ENCODE results near the gene GAL3ST1.
"Not testable (repeated sequence)": the region's sequence is repeated elsewhere in the genome, so short reads cannot be mapped to it uniquely, and the experiment has no call there.

The GAL3ST1 gene

DNA sequence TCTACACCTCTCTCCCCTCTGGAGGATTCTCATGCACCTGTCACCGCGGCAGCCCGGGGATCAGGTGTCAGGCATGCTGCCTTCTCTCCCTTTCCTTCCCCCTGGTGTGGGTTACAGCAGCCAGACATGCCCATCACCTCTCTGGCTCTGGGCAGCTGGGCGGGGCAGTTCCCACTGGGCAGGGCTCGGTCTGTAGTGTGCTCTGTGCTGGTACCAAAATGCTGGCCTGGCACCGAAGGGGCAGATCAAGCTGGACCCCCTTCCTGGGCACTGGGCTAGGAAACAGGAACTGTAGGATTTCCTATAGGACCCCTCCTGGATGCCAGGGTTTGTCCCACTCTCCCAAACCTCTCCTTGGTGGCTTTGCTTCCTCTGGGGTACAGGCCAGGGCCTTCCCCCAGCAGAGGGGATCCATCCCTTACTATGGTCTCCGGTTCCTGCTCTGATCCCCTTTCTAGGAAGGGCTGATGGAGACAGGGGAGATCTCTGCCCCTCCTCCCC lies 821 bp downstream of the GAL3ST1 start:
- no peaks in the 10 kb centered on the region for H3K9me3 ChIP-seq (ENCODE audit: low read length)
- peaks cover 0 to 4% of the 10 kb centered on the region in 2 donors for H3K27me3 ChIP-seq (ENCODE audit: control insufficient read depth in 1 of 2, insufficient read depth in 2 of 2, low read length in 2 of 2)
- H3K9ac ChIP-seq (ENCODE audit: low read length) = no peak overlapping the region
- peaks cover 31% of the 10 kb centered on the region for H3K36me3 ChIP-seq (ENCODE audit: insufficient read depth, low read length)
- H3K4me1 ChIP-seq (ENCODE audit: insufficient read depth, low read length) = no peaks in the 10 kb centered on the region
- no peak overlapping the region for H3K27ac ChIP-seq (ENCODE audit: low read depth, low read length)
- no peak overlapping the region for H3K4me3 ChIP-seq (ENCODE audit: low read depth in 1 of 2, low read length in 2 of 2)

- Histone ChIP-seq H3K4me3 (ENCODE audit: low read depth in 1 of 2, low read length in 2 of 2) (no peak overlapping the region), H3K4me1 (ENCODE audit: insufficient read depth, low read length) (no peaks in the 10 kb centered on the region), H3K36me3 (ENCODE audit: insufficient read depth, low read length) (peaks cover 24% of the 10 kb centered on the region), H3K9ac (ENCODE audit: low read length) (no peak overlapping the region), H3K9me3 (ENCODE audit: low read length) (no peaks in the 10 kb centered on the region), H3K27me3 (ENCODE audit: control insufficient read depth in 1 of 2, insufficient read depth in 2 of 2, low read length in 2 of 2) (peaks cover 0 to 4% of the 10 kb centered on the region in 2 donors), H3K27ac (ENCODE audit: low read depth, low read length) (no peak overlapping the region)
Measured at GRCh38 chr22:30572840-30573593, 1.4 kb downstream of the GAL3ST1 start.

DNA sequence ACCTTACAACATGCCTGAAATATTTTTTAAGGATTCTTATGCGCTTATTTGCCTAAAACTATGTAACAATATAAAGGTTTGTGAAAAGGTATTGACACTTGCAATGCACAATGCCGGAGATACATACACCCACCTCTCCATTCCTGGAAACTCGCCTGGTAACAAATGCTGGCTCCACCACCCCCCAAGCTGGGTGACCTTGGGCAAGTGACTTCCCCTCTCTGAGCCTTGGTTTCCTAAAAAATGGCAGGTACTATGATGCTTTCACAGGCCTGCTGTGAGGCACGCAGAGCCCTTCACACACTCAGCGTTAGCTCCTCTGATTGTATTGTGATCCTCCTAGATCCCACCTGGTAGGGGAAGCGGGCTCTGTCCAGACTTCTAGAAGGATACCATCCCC lies 2.3 kb downstream of the GAL3ST1 start:
- H3K9me3 ChIP-seq (ENCODE audit: low read length) = no peaks in the 10 kb centered on the region
- H3K4me3 ChIP-seq (ENCODE audit: low read depth in 1 of 2, low read length in 2 of 2) = no peak overlapping the region
- H3K9ac ChIP-seq (ENCODE audit: low read length) = no peak overlapping the region
- H3K27ac ChIP-seq (ENCODE audit: low read depth, low read length) = no peak overlapping the region
- H3K27me3 ChIP-seq (ENCODE audit: control insufficient read depth in 1 of 2, insufficient read depth in 2 of 2, low read length in 2 of 2) = peaks cover 0 to 4% of the 10 kb centered on the region in 2 donors
- H3K36me3 ChIP-seq (ENCODE audit: insufficient read depth, low read length) = peaks cover 16% of the 10 kb centered on the region
- H3K4me1 ChIP-seq (ENCODE audit: insufficient read depth, low read length) = no peaks in the 10 kb centered on the region

DNA sequence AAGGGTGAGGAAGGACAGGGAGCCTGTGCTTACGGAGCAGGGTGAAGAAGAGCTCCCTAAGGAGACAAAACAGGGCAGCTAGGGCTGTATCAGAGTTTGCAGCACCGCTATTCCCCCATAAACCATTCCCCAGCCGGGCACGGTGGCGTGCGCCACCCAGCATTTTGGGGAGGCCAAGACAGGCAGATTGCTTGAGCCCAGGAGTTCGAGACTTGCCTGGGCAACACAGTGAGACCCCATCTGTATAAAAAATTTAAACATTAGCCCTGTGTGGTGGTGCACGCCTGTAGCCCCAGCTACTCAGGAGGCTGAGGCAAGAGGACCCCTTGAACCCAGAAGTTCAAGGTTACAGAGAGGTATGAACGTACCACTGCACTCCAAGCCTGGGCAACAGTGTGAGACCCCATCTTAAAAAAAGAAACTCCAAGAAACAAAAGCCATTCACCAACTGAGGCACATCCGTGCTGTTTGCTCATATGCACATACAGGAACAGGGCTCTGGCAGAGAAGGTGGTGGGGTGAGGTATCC lies 4.7 kb downstream of the GAL3ST1 start:
- Histone ChIP-seq H3K36me3 (ENCODE audit: insufficient read depth, low read length) (no peaks in the 10 kb centered on the region), H3K9me3 (ENCODE audit: low read length) (no peaks in the 10 kb centered on the region), H3K4me1 (ENCODE audit: insufficient read depth, low read length) (no peaks in the 10 kb centered on the region), H3K4me3 (ENCODE audit: low read depth in 1 of 2, low read length in 2 of 2) (no peak overlapping the region), H3K27me3 (ENCODE audit: control insufficient read depth in 1 of 2, insufficient read depth in 2 of 2, low read length in 2 of 2) (peaks cover 0 to 4% of the 10 kb centered on the region in 2 donors), H3K27ac (ENCODE audit: low read depth, low read length) (no peak overlapping the region), H3K9ac (ENCODE audit: low read length) (no peak overlapping the region)

DNA sequence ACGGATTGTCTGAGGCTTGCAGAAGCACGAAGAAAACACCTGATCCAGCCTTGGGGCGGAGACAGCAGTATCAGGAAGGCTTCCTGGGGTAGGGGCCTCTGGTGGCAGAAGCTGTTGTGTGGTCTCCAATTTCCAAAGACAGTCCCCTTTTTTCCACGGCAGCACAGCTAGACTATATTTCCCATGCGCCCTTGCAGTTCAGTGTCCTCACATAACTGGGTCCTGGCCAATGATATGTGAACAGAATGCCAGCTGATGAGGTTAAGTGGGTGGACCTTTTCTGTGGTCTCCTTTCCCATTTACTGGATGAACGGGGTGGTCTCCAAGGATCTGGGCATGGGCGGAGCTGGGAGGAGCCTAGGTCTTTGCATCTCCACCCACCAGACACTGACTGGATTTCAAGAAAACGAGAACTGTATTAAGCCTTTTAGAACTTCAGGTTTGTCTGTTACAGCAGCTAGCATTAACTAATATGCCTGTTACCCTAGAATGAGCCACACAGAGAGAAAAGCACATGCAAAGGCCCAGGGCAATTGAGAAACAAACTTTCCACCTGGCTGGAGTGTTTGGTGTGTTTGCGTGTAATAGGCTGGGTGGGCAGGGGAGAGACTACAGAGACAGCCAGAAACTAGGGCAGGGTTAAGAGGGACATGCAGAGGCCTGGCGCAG lies 6.2 kb downstream of the GAL3ST1 start:
- H3K36me3 ChIP-seq (ENCODE audit: insufficient read depth, low read length) = no peaks in the 10 kb centered on the region
- H3K9ac ChIP-seq (ENCODE audit: low read length) = no peak overlapping the region
- no peaks in the 10 kb centered on the region for H3K4me1 ChIP-seq (ENCODE audit: insufficient read depth, low read length)
- peaks cover 0 to 3% of the 10 kb centered on the region in 2 donors for H3K27me3 ChIP-seq (ENCODE audit: control insufficient read depth in 1 of 2, insufficient read depth in 2 of 2, low read length in 2 of 2)
- H3K27ac ChIP-seq (ENCODE audit: low read depth, low read length) = no peak overlapping the region
- no peak overlapping the region for H3K4me3 ChIP-seq (ENCODE audit: low read depth in 1 of 2, low read length in 2 of 2)
- H3K9me3 ChIP-seq (ENCODE audit: low read length) = no peaks in the 10 kb centered on the region

- H3K9ac ChIP-seq (ENCODE audit: low read length); H3K4me1 ChIP-seq (ENCODE audit: insufficient read depth, low read length); H3K36me3 ChIP-seq (ENCODE audit: insufficient read depth, low read length); H3K27me3 ChIP-seq (ENCODE audit: control insufficient read depth in 1 of 2, insufficient read depth in 2 of 2, low read length in 2 of 2); H3K9me3 ChIP-seq (ENCODE audit: low read length); H3K27ac ChIP-seq (ENCODE audit: low read depth, low read length); H3K4me3 ChIP-seq (ENCODE audit: low read depth in 1 of 2, low read length in 2 of 2): not testable (repeated sequence)
Measured at GRCh38 chr22:30567277-30567676, 7.2 kb downstream of the GAL3ST1 start.

- H3K9me3 ChIP-seq (ENCODE audit: low read length) = no peaks in the 10 kb centered on the region
- no peak overlapping the region for H3K4me3 ChIP-seq (ENCODE audit: low read depth in 1 of 2, low read length in 2 of 2)
- no peaks in the 10 kb centered on the region for H3K36me3 ChIP-seq (ENCODE audit: insufficient read depth, low read length)
- peaks cover 0 to 8% of the 10 kb centered on the region in 2 donors for H3K27me3 ChIP-seq (ENCODE audit: control insufficient read depth in 1 of 2, insufficient read depth in 2 of 2, low read length in 2 of 2)
- no peaks in the 10 kb centered on the region for H3K4me1 ChIP-seq (ENCODE audit: insufficient read depth, low read length)
- H3K27ac ChIP-seq (ENCODE audit: low read depth, low read length) = no peak overlapping the region
- no peak overlapping the region for H3K9ac ChIP-seq (ENCODE audit: low read length)
Measured at GRCh38 chr22:30566125-30566524, 8.3 kb downstream of the GAL3ST1 start.

GRCh38 chr22:30565341-30565740 lies 9.1 kb downstream of the GAL3ST1 start:
- no peaks in the 10 kb centered on the region for H3K36me3 ChIP-seq (ENCODE audit: insufficient read depth, low read length)
- no peak overlapping the region for H3K9ac ChIP-seq (ENCODE audit: low read length)
- peaks cover 0 to 8% of the 10 kb centered on the region in 2 donors for H3K27me3 ChIP-seq (ENCODE audit: control insufficient read depth in 1 of 2, insufficient read depth in 2 of 2, low read length in 2 of 2)
- no peaks in the 10 kb centered on the region for H3K4me1 ChIP-seq (ENCODE audit: insufficient read depth, low read length)
- no peaks in the 10 kb centered on the region for H3K9me3 ChIP-seq (ENCODE audit: low read length)
- no peak overlapping the region for H3K27ac ChIP-seq (ENCODE audit: low read depth, low read length)
- H3K4me3 ChIP-seq (ENCODE audit: low read depth in 1 of 2, low read length in 2 of 2) = no peak overlapping the region

DNA sequence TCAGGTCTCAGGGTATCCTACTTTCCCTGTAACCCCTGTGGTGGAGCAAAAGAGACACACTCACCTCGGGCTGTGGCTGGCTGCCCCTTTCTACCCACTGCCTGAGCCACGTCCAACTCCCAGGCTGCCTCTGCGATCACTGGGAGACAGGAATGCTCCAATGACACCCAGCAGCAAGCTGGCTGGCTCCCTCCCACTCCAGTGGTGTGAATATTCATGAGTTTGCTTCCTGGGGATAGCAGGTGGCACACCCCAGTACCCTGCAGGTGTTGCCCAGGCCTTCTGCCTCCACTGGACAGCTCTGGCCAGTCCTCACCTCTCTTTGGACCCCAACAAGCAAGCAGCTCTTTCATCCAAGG lies 9.7 kb downstream of the GAL3ST1 start:
- no peaks in the 10 kb centered on the region for H3K4me1 ChIP-seq (ENCODE audit: insufficient read depth, low read length)
- H3K9ac ChIP-seq (ENCODE audit: low read length) = no peak overlapping the region
- peaks cover 0 to 8% of the 10 kb centered on the region in 2 donors for H3K27me3 ChIP-seq (ENCODE audit: control insufficient read depth in 1 of 2, insufficient read depth in 2 of 2, low read length in 2 of 2)
- H3K27ac ChIP-seq (ENCODE audit: low read depth, low read length) = no peak overlapping the region
- H3K4me3 ChIP-seq (ENCODE audit: low read depth in 1 of 2, low read length in 2 of 2) = no peak overlapping the region
- H3K9me3 ChIP-seq (ENCODE audit: low read length) = no peaks in the 10 kb centered on the region
- H3K36me3 ChIP-seq (ENCODE audit: insufficient read depth, low read length) = no peaks in the 10 kb centered on the region

- H3K4me3 ChIP-seq (ENCODE audit: low read depth in 1 of 2, low read length in 2 of 2) = no peak overlapping the region
- no peaks in the 10 kb centered on the region for H3K36me3 ChIP-seq (ENCODE audit: insufficient read depth, low read length)
- no peak overlapping the region for H3K27ac ChIP-seq (ENCODE audit: low read depth, low read length)
- H3K27me3 ChIP-seq (ENCODE audit: control insufficient read depth in 1 of 2, insufficient read depth in 2 of 2, low read length in 2 of 2) = peaks cover 0 to 8% of the 10 kb centered on the region in 2 donors
- H3K9ac ChIP-seq (ENCODE audit: low read length) = no peak overlapping the region
- H3K9me3 ChIP-seq (ENCODE audit: low read length) = no peaks in the 10 kb centered on the region
- no peaks in the 10 kb centered on the region for H3K4me1 ChIP-seq (ENCODE audit: insufficient read depth, low read length)
Measured at GRCh38 chr22:30564045-30564760, 10.3 kb downstream of the GAL3ST1 start.

DNA sequence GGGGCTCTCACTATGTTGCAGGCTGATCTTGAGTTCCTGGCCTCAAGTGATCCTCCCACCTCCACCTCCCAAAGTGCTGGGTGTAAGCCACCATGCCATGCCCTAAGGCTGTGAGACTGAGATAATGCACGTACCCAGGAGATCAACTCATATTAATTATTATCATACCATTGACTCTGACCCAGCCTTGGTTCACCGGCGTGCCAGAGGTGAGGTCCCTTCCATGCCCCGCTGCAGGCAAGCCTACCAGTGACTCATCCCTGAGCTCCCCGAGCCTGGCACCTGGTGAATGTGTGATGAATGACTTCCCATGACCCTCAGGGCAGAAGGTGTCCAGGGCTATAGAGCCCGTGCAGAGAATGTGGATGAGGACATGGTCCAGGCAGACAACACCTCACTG lies 12.1 kb downstream of the GAL3ST1 start:
- Histone ChIP-seq H3K4me1 (ENCODE audit: insufficient read depth, low read length) (no peaks in the 10 kb centered on the region), H3K9ac (ENCODE audit: low read length) (no peak overlapping the region), H3K4me3 (ENCODE audit: low read depth in 1 of 2, low read length in 2 of 2) (no peak overlapping the region), H3K36me3 (ENCODE audit: insufficient read depth, low read length) (no peaks in the 10 kb centered on the region), H3K27ac (ENCODE audit: low read depth, low read length) (no peak overlapping the region), H3K27me3 (ENCODE audit: control insufficient read depth in 1 of 2, insufficient read depth in 2 of 2, low read length in 2 of 2) (peaks cover 0 to 8% of the 10 kb centered on the region in 2 donors), H3K9me3 (ENCODE audit: low read length) (no peaks in the 10 kb centered on the region)

Data from muscle layer of colon (tissue), 2 donors.